Choroid plexus epithelial cell (primary cell): ENCODE results near the gene S1PR2.

ENCODE experiments used
- DNase-seq: peaks from one replicate; pipeline ENCODE4 v3.0.0-alpha.2; 2010; ENCODE audit warnings: low read depth
- H3K4me3 ChIP-seq: 2 replicates; pipeline ENCODE4 v1.5.1; 2011; ENCODE audit warnings: low read depth, mild to moderate bottlenecking, control low read depth, low read length, moderate library complexity
- TF ChIP-seq, protein P1 (sequence below): conservative IDR thresholded peaks from 2 replicates; pipeline ENCODE4 v1.5.1; 2011; ENCODE audit warnings: low read depth, mild to moderate bottlenecking, control low read depth, inconsistent platforms, low read length, moderate library complexity

The S1PR2 gene

GRCh38 chr19:10270616-10271394 lies 39.7 kb upstream of the S1PR2 start, which contains the start of gene ICAM1:
ICAM1 (plus strand) TSS chr19:10271120; CDS start chr19:10271160, 40 bp downstream.
- peak; percentile 95 for DNase-seq
- H3K4me3 ChIP-seq, result peak within 1 kb of the TSS; percentile 81
- TF ChIP-seq, protein P1, sequence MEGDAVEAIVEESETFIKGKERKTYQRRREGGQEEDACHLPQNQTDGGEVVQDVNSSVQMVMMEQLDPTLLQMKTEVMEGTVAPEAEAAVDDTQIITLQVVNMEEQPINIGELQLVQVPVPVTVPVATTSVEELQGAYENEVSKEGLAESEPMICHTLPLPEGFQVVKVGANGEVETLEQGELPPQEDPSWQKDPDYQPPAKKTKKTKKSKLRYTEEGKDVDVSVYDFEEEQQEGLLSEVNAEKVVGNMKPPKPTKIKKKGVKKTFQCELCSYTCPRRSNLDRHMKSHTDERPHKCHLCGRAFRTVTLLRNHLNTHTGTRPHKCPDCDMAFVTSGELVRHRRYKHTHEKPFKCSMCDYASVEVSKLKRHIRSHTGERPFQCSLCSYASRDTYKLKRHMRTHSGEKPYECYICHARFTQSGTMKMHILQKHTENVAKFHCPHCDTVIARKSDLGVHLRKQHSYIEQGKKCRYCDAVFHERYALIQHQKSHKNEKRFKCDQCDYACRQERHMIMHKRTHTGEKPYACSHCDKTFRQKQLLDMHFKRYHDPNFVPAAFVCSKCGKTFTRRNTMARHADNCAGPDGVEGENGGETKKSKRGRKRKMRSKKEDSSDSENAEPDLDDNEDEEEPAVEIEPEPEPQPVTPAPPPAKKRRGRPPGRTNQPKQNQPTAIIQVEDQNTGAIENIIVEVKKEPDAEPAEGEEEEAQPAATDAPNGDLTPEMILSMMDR, result no peak

- peak; percentile 48 for DNase-seq
- peak overlapping the region; percentile 81 for H3K4me3 ChIP-seq
- TF ChIP-seq, protein P1, result no peak
These were observed 39.1 kb upstream of the S1PR2 start for GRCh38 chr19:10270180-10270615.

DNA sequence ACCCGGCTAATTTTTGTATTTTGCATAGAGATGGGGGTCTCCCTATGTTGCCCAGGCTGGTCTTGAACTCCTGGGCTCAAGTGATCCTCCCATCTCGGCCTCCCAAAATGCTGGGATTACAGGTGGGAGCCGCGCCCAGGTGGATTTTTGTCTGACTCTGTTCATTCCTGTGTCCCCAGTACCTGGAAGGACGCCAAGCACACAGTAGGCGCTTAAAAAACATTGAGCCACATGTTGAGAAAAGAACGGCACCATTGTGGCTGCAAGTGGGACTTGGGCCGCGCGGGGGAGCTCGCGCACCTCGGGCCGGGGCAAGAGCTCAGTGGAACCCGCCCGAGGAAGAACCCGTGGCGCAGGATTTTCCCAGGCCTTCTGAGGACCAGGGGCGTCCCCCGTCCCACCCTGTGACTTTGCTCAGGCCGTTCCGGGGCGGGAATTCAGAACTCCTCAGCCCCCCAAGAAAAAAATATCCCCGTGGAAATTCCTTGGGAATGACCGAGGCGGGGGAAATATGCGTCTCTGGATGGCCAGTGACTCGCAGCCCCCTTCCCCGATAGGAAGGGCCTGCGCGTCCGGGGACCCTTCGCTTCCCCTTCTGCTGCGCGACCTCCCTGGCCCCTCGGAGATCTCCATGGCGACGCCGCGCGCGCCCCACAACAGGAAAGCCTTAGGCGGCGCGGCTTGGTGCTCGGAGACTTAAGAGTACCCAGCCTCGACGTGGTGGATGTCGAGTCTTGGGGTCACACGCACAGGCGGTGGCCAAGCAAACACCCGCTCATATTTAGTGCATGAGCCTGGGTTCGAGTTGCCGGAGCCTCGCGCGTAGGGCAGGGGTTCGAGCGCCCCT lies 38.4 kb upstream of the S1PR2 start:
- TF ChIP-seq, protein P1, result peak; percentile 91
- peak; percentile 89 for DNase-seq
- peak overlapping the region; percentile 81 for H3K4me3 ChIP-seq

DNA sequence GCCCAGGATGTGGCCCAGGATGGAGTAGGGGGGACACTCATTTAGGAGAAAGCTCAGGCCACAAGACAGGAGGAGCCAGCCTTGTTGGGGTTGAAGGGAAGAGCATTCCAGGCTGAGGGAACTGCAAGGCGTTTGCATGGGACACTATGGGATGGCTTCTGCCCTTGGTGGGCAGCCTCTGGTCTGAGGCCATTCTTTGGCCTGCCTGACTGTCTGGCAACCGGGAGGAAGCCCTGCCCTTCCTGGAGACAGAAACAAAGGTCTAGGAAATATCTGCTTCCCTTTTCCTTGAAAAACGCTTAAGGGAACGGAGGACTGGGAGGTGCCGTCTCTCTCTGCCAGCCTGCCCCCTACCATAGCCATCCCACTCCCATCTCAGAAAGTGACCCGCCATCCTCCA lies 36.9 kb upstream of the S1PR2 start:
- TF ChIP-seq, protein P1, result no peak
- H3K4me3 ChIP-seq, result no peak overlapping the region
- DNase-seq, result no peak

DNA sequence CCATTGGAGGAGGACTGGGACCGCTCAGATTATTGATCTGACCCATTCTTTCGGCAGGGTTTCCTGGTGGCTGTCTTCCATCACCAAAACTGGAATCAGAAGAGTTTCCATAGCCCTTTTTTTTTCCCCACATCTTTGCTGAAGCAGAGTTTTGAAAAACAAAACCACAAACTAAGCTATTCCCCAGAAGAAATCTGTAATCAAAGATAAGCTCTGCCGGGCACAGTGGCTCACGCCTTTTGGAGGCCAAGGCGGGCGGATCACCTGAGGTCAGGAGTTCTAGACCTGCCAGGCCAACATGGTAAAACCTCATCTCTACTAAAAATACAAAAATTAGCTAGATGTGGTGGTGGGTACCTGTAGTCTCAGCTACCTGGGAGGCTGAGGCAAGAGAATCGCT lies 35.6 kb upstream of the S1PR2 start:
- H3K4me3 ChIP-seq, result no peak overlapping the region
- TF ChIP-seq, protein P1, result no peak
- DNase-seq, result no peak

DNA sequence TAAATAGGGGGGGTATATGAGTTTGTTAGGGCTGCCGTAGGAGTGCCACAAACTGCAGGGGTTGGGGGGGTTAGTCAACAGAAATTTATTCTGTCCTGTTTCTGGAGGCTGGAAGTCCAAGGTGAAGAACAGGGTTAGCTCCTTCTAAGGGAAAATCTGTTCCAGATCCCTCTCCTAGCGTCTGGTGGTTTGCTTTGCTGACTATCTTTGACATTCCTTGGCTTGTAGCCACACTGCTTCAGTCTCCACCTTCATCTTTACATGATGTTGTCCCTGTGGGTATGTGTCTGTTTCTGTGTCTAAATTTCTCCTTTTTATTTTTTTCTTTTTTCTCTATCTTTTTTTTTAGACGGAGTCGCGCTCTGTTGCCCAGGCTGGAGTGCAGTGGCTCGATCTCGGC lies 31.6 kb upstream of the S1PR2 start:
- DNase-seq, result peak; percentile 80
- H3K4me3 ChIP-seq, result no peak overlapping the region
- TF ChIP-seq, protein P1, result no peak
